ENCODE data around the gene CAMK1D.

- no peak for TF ChIP-seq TSHZ1 (tag by site-specific recombination; IDR thresholded peaks at IDR 0.05; ENCODE audit: borderline replicate concordance)
- TF ChIP-seq, protein P1, sequence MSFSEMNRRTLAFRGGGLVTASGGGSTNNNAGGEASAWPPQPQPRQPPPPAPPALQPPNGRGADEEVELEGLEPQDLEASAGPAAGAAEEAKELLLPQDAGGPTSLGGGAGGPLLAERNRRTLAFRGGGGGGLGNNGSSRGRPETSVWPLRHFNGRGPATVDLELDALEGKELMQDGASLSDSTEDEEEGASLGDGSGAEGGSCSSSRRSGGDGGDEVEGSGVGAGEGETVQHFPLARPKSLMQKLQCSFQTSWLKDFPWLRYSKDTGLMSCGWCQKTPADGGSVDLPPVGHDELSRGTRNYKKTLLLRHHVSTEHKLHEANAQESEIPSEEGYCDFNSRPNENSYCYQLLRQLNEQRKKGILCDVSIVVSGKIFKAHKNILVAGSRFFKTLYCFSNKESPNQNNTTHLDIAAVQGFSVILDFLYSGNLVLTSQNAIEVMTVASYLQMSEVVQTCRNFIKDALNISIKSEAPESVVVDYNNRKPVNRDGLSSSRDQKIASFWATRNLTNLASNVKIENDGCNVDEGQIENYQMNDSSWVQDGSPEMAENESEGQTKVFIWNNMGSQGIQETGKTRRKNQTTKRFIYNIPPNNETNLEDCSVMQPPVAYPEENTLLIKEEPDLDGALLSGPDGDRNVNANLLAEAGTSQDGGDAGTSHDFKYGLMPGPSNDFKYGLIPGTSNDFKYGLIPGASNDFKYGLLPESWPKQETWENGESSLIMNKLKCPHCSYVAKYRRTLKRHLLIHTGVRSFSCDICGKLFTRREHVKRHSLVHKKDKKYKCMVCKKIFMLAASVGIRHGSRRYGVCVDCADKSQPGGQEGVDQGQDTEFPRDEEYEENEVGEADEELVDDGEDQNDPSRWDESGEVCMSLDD (tag by site-specific recombination; IDR thresholded peaks at IDR 0.05), result no peak
- no peak for TF ChIP-seq BCL11A (tag by site-specific recombination; IDR thresholded peaks at IDR 0.05; ENCODE audit: low read depth)
- TF ChIP-seq, protein P2, sequence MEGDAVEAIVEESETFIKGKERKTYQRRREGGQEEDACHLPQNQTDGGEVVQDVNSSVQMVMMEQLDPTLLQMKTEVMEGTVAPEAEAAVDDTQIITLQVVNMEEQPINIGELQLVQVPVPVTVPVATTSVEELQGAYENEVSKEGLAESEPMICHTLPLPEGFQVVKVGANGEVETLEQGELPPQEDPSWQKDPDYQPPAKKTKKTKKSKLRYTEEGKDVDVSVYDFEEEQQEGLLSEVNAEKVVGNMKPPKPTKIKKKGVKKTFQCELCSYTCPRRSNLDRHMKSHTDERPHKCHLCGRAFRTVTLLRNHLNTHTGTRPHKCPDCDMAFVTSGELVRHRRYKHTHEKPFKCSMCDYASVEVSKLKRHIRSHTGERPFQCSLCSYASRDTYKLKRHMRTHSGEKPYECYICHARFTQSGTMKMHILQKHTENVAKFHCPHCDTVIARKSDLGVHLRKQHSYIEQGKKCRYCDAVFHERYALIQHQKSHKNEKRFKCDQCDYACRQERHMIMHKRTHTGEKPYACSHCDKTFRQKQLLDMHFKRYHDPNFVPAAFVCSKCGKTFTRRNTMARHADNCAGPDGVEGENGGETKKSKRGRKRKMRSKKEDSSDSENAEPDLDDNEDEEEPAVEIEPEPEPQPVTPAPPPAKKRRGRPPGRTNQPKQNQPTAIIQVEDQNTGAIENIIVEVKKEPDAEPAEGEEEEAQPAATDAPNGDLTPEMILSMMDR (tag by site-specific recombination; IDR thresholded peaks at IDR 0.05), result no peak
- TF ChIP-seq, protein P3, sequence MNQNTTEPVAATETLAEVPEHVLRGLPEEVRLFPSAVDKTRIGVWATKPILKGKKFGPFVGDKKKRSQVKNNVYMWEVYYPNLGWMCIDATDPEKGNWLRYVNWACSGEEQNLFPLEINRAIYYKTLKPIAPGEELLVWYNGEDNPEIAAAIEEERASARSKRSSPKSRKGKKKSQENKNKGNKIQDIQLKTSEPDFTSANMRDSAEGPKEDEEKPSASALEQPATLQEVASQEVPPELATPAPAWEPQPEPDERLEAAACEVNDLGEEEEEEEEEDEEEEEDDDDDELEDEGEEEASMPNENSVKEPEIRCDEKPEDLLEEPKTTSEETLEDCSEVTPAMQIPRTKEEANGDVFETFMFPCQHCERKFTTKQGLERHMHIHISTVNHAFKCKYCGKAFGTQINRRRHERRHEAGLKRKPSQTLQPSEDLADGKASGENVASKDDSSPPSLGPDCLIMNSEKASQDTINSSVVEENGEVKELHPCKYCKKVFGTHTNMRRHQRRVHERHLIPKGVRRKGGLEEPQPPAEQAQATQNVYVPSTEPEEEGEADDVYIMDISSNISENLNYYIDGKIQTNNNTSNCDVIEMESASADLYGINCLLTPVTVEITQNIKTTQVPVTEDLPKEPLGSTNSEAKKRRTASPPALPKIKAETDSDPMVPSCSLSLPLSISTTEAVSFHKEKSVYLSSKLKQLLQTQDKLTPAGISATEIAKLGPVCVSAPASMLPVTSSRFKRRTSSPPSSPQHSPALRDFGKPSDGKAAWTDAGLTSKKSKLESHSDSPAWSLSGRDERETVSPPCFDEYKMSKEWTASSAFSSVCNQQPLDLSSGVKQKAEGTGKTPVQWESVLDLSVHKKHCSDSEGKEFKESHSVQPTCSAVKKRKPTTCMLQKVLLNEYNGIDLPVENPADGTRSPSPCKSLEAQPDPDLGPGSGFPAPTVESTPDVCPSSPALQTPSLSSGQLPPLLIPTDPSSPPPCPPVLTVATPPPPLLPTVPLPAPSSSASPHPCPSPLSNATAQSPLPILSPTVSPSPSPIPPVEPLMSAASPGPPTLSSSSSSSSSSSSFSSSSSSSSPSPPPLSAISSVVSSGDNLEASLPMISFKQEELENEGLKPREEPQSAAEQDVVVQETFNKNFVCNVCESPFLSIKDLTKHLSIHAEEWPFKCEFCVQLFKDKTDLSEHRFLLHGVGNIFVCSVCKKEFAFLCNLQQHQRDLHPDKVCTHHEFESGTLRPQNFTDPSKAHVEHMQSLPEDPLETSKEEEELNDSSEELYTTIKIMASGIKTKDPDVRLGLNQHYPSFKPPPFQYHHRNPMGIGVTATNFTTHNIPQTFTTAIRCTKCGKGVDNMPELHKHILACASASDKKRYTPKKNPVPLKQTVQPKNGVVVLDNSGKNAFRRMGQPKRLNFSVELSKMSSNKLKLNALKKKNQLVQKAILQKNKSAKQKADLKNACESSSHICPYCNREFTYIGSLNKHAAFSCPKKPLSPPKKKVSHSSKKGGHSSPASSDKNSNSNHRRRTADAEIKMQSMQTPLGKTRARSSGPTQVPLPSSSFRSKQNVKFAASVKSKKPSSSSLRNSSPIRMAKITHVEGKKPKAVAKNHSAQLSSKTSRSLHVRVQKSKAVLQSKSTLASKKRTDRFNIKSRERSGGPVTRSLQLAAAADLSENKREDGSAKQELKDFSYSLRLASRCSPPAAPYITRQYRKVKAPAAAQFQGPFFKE (tag by site-specific recombination; IDR thresholded peaks at IDR 0.05; ENCODE audit: borderline replicate concordance), result no peak
- TF ChIP-seq ZNF561 (tag by site-specific recombination; IDR thresholded peaks at IDR 0.05; ENCODE audit: borderline replicate concordance), result no peak
- no peak for TF ChIP-seq BCL6B (tag by site-specific recombination; IDR thresholded peaks at IDR 0.05)
- TF ChIP-seq ZNF548 (tag by site-specific recombination; IDR thresholded peaks at IDR 0.05), result no peak
- no peak for TF ChIP-seq PRDM1 (tag by site-specific recombination; IDR thresholded peaks at IDR 0.05)
- TF ChIP-seq, protein P4, sequence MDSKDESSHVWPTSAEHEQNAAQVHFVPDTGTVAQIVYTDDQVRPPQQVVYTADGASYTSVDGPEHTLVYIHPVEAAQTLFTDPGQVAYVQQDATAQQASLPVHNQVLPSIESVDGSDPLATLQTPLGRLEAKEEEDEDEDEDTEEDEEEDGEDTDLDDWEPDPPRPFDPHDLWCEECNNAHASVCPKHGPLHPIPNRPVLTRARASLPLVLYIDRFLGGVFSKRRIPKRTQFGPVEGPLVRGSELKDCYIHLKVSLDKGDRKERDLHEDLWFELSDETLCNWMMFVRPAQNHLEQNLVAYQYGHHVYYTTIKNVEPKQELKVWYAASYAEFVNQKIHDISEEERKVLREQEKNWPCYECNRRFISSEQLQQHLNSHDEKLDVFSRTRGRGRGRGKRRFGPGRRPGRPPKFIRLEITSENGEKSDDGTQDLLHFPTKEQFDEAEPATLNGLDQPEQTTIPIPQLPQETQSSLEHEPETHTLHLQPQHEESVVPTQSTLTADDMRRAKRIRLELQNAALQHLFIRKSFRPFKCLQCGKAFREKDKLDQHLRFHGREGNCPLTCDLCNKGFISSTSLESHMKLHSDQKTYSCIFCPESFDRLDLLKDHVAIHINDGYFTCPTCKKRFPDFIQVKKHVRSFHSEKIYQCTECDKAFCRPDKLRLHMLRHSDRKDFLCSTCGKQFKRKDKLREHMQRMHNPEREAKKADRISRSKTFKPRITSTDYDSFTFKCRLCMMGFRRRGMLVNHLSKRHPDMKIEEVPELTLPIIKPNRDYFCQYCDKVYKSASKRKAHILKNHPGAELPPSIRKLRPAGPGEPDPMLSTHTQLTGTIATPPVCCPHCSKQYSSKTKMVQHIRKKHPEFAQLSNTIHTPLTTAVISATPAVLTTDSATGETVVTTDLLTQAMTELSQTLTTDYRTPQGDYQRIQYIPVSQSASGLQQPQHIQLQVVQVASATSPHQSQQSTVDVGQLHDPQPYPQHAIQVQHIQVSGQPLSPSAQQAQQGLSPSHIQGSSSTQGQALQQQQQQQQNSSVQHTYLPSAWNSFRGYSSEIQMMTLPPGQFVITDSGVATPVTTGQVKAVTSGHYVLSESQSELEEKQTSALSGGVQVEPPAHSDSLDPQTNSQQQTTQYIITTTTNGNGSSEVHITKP (tag by site-specific recombination; IDR thresholded peaks at IDR 0.05), result no peak
- TF ChIP-seq SCRT1 (tag by site-specific recombination; IDR thresholded peaks at IDR 0.05; ENCODE audit: borderline replicate concordance), result no peak
- TF ChIP-seq ZNF660 (tag by site-specific recombination; IDR thresholded peaks at IDR 0.05), result no peak
- TF ChIP-seq ZNF324 (tag by site-specific recombination; IDR thresholded peaks at IDR 0.05), result no peak
- TF ChIP-seq ZNF423 (tag by site-specific recombination; IDR thresholded peaks at IDR 0.05), result no peak
Measured at GRCh38 chr10:12740813-12741212, 391.5 kb downstream of the CAMK1D start.

Data from HEK293 (cell line).